ENCODE results near the gene NVL. TPM values are rescaled to one million over a fixed set of nuclear protein-coding genes. Genes with fewer than 3 reads are reported as not detected.

NVL gene
- total RNA-seq, 1 experiment from 2014 or later, result 33.4 TPM

DNA sequence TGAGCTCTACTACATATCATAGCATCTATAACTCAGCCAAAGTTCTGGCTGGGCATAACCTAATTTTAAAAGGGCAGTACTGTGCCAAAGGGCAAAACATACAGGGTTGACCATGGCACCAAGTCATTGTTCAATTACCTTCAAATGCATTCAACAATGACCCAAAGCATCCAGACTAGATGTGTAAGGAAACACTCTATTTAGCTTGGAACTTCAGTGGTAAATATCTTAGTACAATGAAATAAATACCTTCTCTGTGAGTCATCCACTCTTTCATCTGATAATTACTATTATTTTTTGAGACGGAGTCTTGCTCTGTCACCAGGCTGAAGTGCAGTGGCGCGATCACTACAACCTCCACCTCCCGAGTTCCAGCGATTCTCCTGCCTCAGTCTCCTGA, 70.0 kb downstream of the NVL start:
- Mint-ChIP-seq H3K4me1 (peaks cover 16% of the 10 kb centered on the region), H3K27me3 (ENCODE audit: low read depth) (no peaks in the 10 kb centered on the region), H3K36me3 (peaks cover 10% of the 10 kb centered on the region), H3K27ac (no peak overlapping the region), H3K4me3 (no peak overlapping the region), H3K9me3 (no peaks in the 10 kb centered on the region)
- ChIA-PET CTCF (no interaction called here), POLR2A (interaction anchor here (0.6 kb wide), 1 partner anchor 20 kb away, joined by 5 read pairs; no protein-coding TSS in a partner anchor)
- DNase-seq (ENCODE audit: low spot score) (no peak), ATAC-seq (no peak)
- TF ChIP-seq ZNF416 (CRISPR knock-in tag; IDR thresholded peaks at IDR 0.05) (no peak), ZNF219 (CRISPR knock-in tag; IDR thresholded peaks at IDR 0.05; ENCODE audit: borderline replicate concordance) (no peak), ZNF121 (CRISPR knock-in tag; IDR thresholded peaks at IDR 0.05) (no peak), SMAD3 (CRISPR knock-in tag; IDR thresholded peaks at IDR 0.05; ENCODE audit: borderline replicate concordance) (no peak), GABPB1 (CRISPR knock-in tag; IDR thresholded peaks at IDR 0.05) (no peak), SOX15 (CRISPR knock-in tag; IDR thresholded peaks at IDR 0.05) (no peak), CREB1 (CRISPR knock-in tag; IDR thresholded peaks at IDR 0.05) (no peak), ZNF138 (CRISPR knock-in tag; conservative IDR thresholded peaks at IDR 0.05) (no peak), ZNF423 (CRISPR knock-in tag; IDR thresholded peaks at IDR 0.05) (no peak), TCF7 (CRISPR knock-in tag; IDR thresholded peaks at IDR 0.05; ENCODE audit: low read depth) (no peak), ETV6 (CRISPR knock-in tag; IDR thresholded peaks at IDR 0.05) (no peak), NR1H2 (CRISPR knock-in tag; IDR thresholded peaks at IDR 0.05) (no peak), ATF1 (CRISPR knock-in tag; IDR thresholded peaks at IDR 0.05) (no peak)
- TF ChIP-seq, protein P1, sequence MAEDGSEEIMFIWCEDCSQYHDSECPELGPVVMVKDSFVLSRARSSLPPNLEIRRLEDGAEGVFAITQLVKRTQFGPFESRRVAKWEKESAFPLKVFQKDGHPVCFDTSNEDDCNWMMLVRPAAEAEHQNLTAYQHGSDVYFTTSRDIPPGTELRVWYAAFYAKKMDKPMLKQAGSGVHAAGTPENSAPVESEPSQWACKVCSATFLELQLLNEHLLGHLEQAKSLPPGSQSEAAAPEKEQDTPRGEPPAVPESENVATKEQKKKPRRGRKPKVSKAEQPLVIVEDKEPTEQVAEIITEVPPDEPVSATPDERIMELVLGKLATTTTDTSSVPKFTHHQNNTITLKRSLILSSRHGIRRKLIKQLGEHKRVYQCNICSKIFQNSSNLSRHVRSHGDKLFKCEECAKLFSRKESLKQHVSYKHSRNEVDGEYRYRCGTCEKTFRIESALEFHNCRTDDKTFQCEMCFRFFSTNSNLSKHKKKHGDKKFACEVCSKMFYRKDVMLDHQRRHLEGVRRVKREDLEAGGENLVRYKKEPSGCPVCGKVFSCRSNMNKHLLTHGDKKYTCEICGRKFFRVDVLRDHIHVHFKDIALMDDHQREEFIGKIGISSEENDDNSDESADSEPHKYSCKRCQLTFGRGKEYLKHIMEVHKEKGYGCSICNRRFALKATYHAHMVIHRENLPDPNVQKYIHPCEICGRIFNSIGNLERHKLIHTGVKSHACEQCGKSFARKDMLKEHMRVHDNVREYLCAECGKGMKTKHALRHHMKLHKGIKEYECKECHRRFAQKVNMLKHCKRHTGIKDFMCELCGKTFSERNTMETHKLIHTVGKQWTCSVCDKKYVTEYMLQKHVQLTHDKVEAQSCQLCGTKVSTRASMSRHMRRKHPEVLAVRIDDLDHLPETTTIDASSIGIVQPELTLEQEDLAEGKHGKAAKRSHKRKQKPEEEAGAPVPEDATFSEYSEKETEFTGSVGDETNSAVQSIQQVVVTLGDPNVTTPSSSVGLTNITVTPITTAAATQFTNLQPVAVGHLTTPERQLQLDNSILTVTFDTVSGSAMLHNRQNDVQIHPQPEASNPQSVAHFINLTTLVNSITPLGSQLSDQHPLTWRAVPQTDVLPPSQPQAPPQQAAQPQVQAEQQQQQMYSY (CRISPR knock-in tag; IDR thresholded peaks at IDR 0.05), result no peak
- TF ChIP-seq, protein P2, sequence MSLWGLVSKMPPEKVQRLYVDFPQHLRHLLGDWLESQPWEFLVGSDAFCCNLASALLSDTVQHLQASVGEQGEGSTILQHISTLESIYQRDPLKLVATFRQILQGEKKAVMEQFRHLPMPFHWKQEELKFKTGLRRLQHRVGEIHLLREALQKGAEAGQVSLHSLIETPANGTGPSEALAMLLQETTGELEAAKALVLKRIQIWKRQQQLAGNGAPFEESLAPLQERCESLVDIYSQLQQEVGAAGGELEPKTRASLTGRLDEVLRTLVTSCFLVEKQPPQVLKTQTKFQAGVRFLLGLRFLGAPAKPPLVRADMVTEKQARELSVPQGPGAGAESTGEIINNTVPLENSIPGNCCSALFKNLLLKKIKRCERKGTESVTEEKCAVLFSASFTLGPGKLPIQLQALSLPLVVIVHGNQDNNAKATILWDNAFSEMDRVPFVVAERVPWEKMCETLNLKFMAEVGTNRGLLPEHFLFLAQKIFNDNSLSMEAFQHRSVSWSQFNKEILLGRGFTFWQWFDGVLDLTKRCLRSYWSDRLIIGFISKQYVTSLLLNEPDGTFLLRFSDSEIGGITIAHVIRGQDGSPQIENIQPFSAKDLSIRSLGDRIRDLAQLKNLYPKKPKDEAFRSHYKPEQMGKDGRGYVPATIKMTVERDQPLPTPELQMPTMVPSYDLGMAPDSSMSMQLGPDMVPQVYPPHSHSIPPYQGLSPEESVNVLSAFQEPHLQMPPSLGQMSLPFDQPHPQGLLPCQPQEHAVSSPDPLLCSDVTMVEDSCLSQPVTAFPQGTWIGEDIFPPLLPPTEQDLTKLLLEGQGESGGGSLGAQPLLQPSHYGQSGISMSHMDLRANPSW (CRISPR knock-in tag; conservative IDR thresholded peaks at IDR 0.05; ENCODE audit: low read depth), result no peak
- TF ChIP-seq, protein P3, sequence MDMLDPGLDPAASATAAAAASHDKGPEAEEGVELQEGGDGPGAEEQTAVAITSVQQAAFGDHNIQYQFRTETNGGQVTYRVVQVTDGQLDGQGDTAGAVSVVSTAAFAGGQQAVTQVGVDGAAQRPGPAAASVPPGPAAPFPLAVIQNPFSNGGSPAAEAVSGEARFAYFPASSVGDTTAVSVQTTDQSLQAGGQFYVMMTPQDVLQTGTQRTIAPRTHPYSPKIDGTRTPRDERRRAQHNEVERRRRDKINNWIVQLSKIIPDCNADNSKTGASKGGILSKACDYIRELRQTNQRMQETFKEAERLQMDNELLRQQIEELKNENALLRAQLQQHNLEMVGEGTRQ (CRISPR knock-in tag; IDR thresholded peaks at IDR 0.05), result no peak
- TF ChIP-seq, protein P4, sequence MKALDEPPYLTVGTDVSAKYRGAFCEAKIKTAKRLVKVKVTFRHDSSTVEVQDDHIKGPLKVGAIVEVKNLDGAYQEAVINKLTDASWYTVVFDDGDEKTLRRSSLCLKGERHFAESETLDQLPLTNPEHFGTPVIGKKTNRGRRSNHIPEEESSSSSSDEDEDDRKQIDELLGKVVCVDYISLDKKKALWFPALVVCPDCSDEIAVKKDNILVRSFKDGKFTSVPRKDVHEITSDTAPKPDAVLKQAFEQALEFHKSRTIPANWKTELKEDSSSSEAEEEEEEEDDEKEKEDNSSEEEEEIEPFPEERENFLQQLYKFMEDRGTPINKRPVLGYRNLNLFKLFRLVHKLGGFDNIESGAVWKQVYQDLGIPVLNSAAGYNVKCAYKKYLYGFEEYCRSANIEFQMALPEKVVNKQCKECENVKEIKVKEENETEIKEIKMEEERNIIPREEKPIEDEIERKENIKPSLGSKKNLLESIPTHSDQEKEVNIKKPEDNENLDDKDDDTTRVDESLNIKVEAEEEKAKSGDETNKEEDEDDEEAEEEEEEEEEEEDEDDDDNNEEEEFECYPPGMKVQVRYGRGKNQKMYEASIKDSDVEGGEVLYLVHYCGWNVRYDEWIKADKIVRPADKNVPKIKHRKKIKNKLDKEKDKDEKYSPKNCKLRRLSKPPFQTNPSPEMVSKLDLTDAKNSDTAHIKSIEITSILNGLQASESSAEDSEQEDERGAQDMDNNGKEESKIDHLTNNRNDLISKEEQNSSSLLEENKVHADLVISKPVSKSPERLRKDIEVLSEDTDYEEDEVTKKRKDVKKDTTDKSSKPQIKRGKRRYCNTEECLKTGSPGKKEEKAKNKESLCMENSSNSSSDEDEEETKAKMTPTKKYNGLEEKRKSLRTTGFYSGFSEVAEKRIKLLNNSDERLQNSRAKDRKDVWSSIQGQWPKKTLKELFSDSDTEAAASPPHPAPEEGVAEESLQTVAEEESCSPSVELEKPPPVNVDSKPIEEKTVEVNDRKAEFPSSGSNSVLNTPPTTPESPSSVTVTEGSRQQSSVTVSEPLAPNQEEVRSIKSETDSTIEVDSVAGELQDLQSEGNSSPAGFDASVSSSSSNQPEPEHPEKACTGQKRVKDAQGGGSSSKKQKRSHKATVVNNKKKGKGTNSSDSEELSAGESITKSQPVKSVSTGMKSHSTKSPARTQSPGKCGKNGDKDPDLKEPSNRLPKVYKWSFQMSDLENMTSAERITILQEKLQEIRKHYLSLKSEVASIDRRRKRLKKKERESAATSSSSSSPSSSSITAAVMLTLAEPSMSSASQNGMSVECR (CRISPR knock-in tag; IDR thresholded peaks at IDR 0.05; ENCODE audit: borderline replicate concordance), result no peak
- TF ChIP-seq, protein P5, sequence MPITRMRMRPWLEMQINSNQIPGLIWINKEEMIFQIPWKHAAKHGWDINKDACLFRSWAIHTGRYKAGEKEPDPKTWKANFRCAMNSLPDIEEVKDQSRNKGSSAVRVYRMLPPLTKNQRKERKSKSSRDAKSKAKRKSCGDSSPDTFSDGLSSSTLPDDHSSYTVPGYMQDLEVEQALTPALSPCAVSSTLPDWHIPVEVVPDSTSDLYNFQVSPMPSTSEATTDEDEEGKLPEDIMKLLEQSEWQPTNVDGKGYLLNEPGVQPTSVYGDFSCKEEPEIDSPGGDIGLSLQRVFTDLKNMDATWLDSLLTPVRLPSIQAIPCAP (CRISPR knock-in tag; IDR thresholded peaks at IDR 0.05), result no peak
- TF ChIP-seq, protein P6, sequence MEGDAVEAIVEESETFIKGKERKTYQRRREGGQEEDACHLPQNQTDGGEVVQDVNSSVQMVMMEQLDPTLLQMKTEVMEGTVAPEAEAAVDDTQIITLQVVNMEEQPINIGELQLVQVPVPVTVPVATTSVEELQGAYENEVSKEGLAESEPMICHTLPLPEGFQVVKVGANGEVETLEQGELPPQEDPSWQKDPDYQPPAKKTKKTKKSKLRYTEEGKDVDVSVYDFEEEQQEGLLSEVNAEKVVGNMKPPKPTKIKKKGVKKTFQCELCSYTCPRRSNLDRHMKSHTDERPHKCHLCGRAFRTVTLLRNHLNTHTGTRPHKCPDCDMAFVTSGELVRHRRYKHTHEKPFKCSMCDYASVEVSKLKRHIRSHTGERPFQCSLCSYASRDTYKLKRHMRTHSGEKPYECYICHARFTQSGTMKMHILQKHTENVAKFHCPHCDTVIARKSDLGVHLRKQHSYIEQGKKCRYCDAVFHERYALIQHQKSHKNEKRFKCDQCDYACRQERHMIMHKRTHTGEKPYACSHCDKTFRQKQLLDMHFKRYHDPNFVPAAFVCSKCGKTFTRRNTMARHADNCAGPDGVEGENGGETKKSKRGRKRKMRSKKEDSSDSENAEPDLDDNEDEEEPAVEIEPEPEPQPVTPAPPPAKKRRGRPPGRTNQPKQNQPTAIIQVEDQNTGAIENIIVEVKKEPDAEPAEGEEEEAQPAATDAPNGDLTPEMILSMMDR (IDR thresholded peaks at IDR 0.05), result no peak
- TF ChIP-seq, protein P7, sequence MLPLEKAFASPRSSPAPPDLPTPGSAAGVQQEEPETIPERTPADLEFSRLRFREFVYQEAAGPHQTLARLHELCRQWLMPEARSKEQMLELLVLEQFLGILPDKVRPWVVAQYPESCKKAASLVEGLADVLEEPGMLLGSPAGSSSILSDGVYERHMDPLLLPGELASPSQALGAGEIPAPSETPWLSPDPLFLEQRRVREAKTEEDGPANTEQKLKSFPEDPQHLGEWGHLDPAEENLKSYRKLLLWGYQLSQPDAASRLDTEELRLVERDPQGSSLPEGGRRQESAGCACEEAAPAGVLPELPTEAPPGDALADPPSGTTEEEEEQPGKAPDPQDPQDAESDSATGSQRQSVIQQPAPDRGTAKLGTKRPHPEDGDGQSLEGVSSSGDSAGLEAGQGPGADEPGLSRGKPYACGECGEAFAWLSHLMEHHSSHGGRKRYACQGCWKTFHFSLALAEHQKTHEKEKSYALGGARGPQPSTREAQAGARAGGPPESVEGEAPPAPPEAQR (CRISPR knock-in tag; IDR thresholded peaks at IDR 0.05), result no peak

Measured in WTC11 (cell line).